Fibroblast of lung (primary cell): ENCODE data around the gene TMEM154. TPM values are rescaled to one million over a fixed set of nuclear protein-coding genes. Genes with fewer than 3 reads are reported as not detected.
A peak's percentile ranks its signal among the peaks of the same experiment; 100 is the strongest.

ENCODE experiments used
- DNase-seq, 2 donors: peaks; one replicate each; pipeline versions ENCODE4 v3.0.0 to v3.0.0-alpha.2; 2010; ENCODE audit warnings: low read depth in 2 of 2
- H2AFZ ChIP-seq: 2 replicates; pipeline ENCODE4 v1.5.1; 2012; ENCODE audit warnings: low read length, control low read depth, inconsistent platforms
- H3K27ac ChIP-seq: 2 replicates; pipeline ENCODE4 v1.5.1; 2011; ENCODE audit warnings: low read length, control low read depth; ENCODE audit not compliant: insufficient read depth
- H3K27me3 ChIP-seq: 2 replicates; pipeline ENCODE4 v1.5.1; 2011; ENCODE audit warnings: mild to moderate bottlenecking, low read length; ENCODE audit not compliant: control insufficient read depth, insufficient read depth
- H3K36me3 ChIP-seq: 2 replicates; pipeline ENCODE4 v1.5.1; 2011; ENCODE audit warnings: low read length; ENCODE audit not compliant: control insufficient read depth, insufficient read depth
- H3K4me1 ChIP-seq: 2 replicates; pipeline ENCODE4 v1.5.1; 2011; ENCODE audit warnings: low read length; ENCODE audit not compliant: control insufficient read depth, insufficient read depth; ENCODE audit errors: extremely low read depth
- H3K4me2 ChIP-seq: 2 replicates; pipeline ENCODE4 v1.5.1; 2011; ENCODE audit warnings: low read length, control low read depth; ENCODE audit not compliant: insufficient read depth; ENCODE audit errors: extremely low read depth
- H3K4me3 ChIP-seq, 4 experiments: fragments of 200-600 bp in 1 of 4; sonication (generic) in 1 of 4; replicated peaks in 1 of 4; 2 replicates each; pipeline ENCODE4 v1.5.1; 2011 to 2016; ENCODE audit warnings: low read length in 4 of 4, low read depth in 3 of 4, mild to moderate bottlenecking in 3 of 4, control low read depth in 2 of 4, inconsistent platforms in 1 of 4, mixed read lengths in 1 of 4; ENCODE audit not compliant: insufficient read depth in 1 of 4; ENCODE audit errors: control extremely low read depth in 1 of 4
- H3K79me2 ChIP-seq: 2 replicates; pipeline ENCODE4 v1.5.1; 2012; ENCODE audit warnings: mild to moderate bottlenecking, low read length, inconsistent platforms; ENCODE audit not compliant: control insufficient read depth, insufficient read depth
- H3K9ac ChIP-seq: 2 replicates; pipeline ENCODE4 v1.5.1; 2011; ENCODE audit warnings: mild to moderate bottlenecking, low read length, control low read depth; ENCODE audit not compliant: insufficient read depth
- H3K9me3 ChIP-seq: 2 replicates; pipeline ENCODE4 v1.5.1; 2012; ENCODE audit warnings: low read depth, low read length; ENCODE audit not compliant: control insufficient read depth, insufficient read depth
- H4K20me1 ChIP-seq: 2 replicates; pipeline ENCODE4 v1.5.1; 2011; ENCODE audit warnings: low read length; ENCODE audit not compliant: control insufficient read depth, insufficient read depth; ENCODE audit errors: extremely low read depth
- EZH2 ChIP-seq: IDR thresholded peaks from 2 replicates; pipeline ENCODE4 v1.5.1; 2012; ENCODE audit warnings: low read length, control low read depth, mild to moderate bottlenecking; ENCODE audit errors: missing control alignments
- polyA plus RNA-seq, 2 donors: library from polyadenylated mRNA; depleted of rRNA in 1 of 2; stranded (reverse) in 1 of 2; unstranded in 1 of 2; fragments of >200 nt; gene quantifications; 2 replicates each; pipeline ENCODE4 v1.2.1, GENCODE V29; 2011 to 2012; ENCODE audit warnings: missing spikeins in 1 of 2
- total RNA-seq: library from RNA; depleted of rRNA; stranded (reverse); fragments of >200 nt; gene quantifications from 2 replicates; pipeline ENCODE4 v1.2.1, GENCODE V29; 2014
- TF ChIP-seq, protein P1 (sequence below), 2 donors: IDR thresholded peaks in 1 of 2; conservative IDR thresholded peaks in 1 of 2; 1 replicate in 1 of 2; 2 replicates in 1 of 2; pipeline ENCODE4 v1.5.1; 2011 to 2012; ENCODE audit warnings: low read length in 2 of 2, control low read depth in 1 of 2, inconsistent platforms in 1 of 2, low read depth in 1 of 2, mild to moderate bottlenecking in 1 of 2

TMEM154 gene
- total and polyA plus RNA-seq, 2 donors (not counting 1 experiment from before 2014, with no cell fraction given): 0.50 to 3.7 TPM

GRCh38 chr4:152591396-152591795 is 88.4 kb downstream of the TMEM154 start:
- Histone ChIP-seq H3K27ac (no peak overlapping the region), H3K9ac (no peak overlapping the region), H3K27me3 (peaks cover 3% of the 10 kb centered on the region), H3K4me1 (peaks cover 12% of the 10 kb centered on the region), H4K20me1 (no peaks in the 10 kb centered on the region), H3K79me2 (no peaks in the 10 kb centered on the region), H3K4me2 (peak overlapping the region; percentile 68), H3K9me3 (no peaks in the 10 kb centered on the region), H3K4me3 (peak overlapping the region in 2 of 4 experiments; percentile 31 to 36), H2AFZ (peak overlapping the region; percentile 48), H3K36me3 (no peaks in the 10 kb centered on the region)
- TF ChIP-seq EZH2: no peak
- TF ChIP-seq, protein P1, sequence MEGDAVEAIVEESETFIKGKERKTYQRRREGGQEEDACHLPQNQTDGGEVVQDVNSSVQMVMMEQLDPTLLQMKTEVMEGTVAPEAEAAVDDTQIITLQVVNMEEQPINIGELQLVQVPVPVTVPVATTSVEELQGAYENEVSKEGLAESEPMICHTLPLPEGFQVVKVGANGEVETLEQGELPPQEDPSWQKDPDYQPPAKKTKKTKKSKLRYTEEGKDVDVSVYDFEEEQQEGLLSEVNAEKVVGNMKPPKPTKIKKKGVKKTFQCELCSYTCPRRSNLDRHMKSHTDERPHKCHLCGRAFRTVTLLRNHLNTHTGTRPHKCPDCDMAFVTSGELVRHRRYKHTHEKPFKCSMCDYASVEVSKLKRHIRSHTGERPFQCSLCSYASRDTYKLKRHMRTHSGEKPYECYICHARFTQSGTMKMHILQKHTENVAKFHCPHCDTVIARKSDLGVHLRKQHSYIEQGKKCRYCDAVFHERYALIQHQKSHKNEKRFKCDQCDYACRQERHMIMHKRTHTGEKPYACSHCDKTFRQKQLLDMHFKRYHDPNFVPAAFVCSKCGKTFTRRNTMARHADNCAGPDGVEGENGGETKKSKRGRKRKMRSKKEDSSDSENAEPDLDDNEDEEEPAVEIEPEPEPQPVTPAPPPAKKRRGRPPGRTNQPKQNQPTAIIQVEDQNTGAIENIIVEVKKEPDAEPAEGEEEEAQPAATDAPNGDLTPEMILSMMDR (conservative IDR thresholded peaks at IDR 0.05 in 1 of 2, IDR thresholded peaks at IDR 0.05 in 1 of 2; ENCODE audit: low read depth in 1 of 2, low read length in 2 of 2): no peak
- DNase-seq: peak; percentile 53 to 65

DNA sequence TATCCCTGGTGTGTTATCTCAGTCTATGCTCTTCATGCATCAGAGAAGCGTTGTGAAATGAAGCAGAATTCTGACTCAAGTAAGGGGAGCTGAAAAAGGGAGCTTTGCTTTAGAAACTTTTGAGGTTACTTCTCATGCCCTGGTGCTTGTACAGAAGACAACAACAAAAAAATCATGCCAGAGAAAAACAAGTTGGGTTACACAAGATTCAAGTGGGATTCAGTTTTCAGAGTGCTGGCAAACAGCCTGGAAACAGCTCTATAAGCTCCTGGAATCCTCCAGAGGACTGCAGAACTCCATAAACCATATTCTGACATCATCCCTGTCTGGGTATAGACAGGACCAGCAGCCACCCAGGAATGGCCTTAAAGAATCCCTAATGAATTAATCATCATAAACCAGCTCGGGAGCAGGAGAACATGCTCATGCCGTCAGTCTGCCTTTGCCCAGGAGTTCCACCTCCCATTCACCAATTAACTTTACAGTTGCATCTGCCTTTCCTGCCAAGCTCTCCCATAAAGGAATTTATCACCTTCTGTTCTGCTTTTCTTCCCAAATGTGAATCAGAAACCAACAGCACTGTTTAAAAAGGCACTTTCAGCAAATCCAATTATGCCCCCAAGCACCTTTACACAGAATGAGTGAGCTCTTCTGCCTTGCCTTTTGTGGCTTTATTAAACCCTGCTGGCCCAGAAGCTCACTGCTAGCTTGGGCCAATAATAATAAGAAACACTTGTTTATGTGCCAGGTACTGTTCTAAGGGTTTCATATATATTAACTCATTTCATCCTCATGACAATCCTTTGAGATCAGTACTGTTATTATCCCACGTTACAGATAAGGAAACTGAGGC is 89.4 kb downstream of the TMEM154 start:
- H2AFZ ChIP-seq: no peak overlapping the region

GRCh38 chr4:152588869-152589268 is 90.9 kb downstream of the TMEM154 start:
- Histone ChIP-seq H3K9me3 (no peaks in the 10 kb centered on the region), H3K79me2 (no peaks in the 10 kb centered on the region), H3K36me3 (no peaks in the 10 kb centered on the region), H4K20me1 (no peaks in the 10 kb centered on the region), H3K4me3 (no peak overlapping the region), H3K4me1 (peaks cover 12% of the 10 kb centered on the region), H3K27me3 (no peaks in the 10 kb centered on the region), H3K9ac (no peak overlapping the region), H3K4me2 (no peak overlapping the region), H2AFZ (no peak overlapping the region), H3K27ac (no peak overlapping the region)
- TF ChIP-seq EZH2: no peak
- TF ChIP-seq, protein P1 (conservative IDR thresholded peaks at IDR 0.05 in 1 of 2, IDR thresholded peaks at IDR 0.05 in 1 of 2; ENCODE audit: low read depth in 1 of 2, low read length in 2 of 2): no peak
- no peak for DNase-seq

More for the DNA sequence above, 89.4 kb downstream of the TMEM154 start:
- no peaks in the 10 kb centered on the region for H3K36me3 ChIP-seq
- no peak overlapping the region for H3K4me3 ChIP-seq
- H3K9ac ChIP-seq: no peak overlapping the region
- peaks cover 12% of the 10 kb centered on the region for H3K4me1 ChIP-seq
- no peaks in the 10 kb centered on the region for H3K79me2 ChIP-seq
- TF ChIP-seq, protein P1 (conservative IDR thresholded peaks at IDR 0.05 in 1 of 2, IDR thresholded peaks at IDR 0.05 in 1 of 2; ENCODE audit: low read depth in 1 of 2, low read length in 2 of 2): no peak
- no peak for TF ChIP-seq EZH2
- H4K20me1 ChIP-seq: no peaks in the 10 kb centered on the region
- H3K9me3 ChIP-seq: no peaks in the 10 kb centered on the region
- peak; percentile 97 to 99 for DNase-seq
- peak overlapping the region; percentile 4 for H3K4me2 ChIP-seq
- no peak overlapping the region for H3K27ac ChIP-seq
- H3K27me3 ChIP-seq: peaks cover 3% of the 10 kb centered on the region
